Stimulated activated CD4-positive, alpha-beta T cell treated with anti-CD3 and anti-CD28 coated beads, TNF-alpha, amount 100 ng/mL, for 48 hours (primary cell): ENCODE results near the gene ACADSB.

Experiments used
- DNase-seq, 3 donors: peaks; one replicate each; pipeline ENCODE4 v3.0.0-alpha.2; 2020; ENCODE audit warnings: low read depth in 3 of 3

The ACADSB gene

GRCh38 chr10:123001370-123001769, 7.4 kb upstream of the ACADSB start:
- DNase-seq, result no peak

- no peak for DNase-seq
Measured at GRCh38 chr10:123004298-123004697, 4.5 kb upstream of the ACADSB start.

- DNase-seq, result peak; percentile 18 to 23 (median 18)
Measured at GRCh38 chr10:123007558-123008354, 1.1 kb upstream of the ACADSB start.

GRCh38 chr10:123009105-123009820, 457 bp downstream of the ACADSB start:
- no peak for DNase-seq

GRCh38 chr10:123011987-123012386, 3.2 kb downstream of the ACADSB start:
- DNase-seq, result no peak

- no peak for DNase-seq
Measured at GRCh38 chr10:123013456-123014419, 4.9 kb downstream of the ACADSB start.

GRCh38 chr10:123014772-123015171, 6.0 kb downstream of the ACADSB start:
- no peak for DNase-seq

GRCh38 chr10:123016228-123016627, 7.4 kb downstream of the ACADSB start:
- DNase-seq, result no peak

GRCh38 chr10:123017421-123018165, 8.8 kb downstream of the ACADSB start:
- no peak for DNase-seq

- no peak for DNase-seq
Measured at GRCh38 chr10:123018531-123018930, 9.7 kb downstream of the ACADSB start.

GRCh38 chr10:123019264-123019663, 10.5 kb downstream of the ACADSB start:
- DNase-seq, result no peak

- no peak for DNase-seq
Measured at GRCh38 chr10:123019941-123020703, 11.3 kb downstream of the ACADSB start.

- no peak for DNase-seq
Measured at GRCh38 chr10:123021517-123021916, 12.7 kb downstream of the ACADSB start.

GRCh38 chr10:123024540-123024939, 15.7 kb downstream of the ACADSB start:
- DNase-seq, result no peak

GRCh38 chr10:123026302-123026701, 17.5 kb downstream of the ACADSB start:
- DNase-seq, result no peak

GRCh38 chr10:123027861-123028260, 19.1 kb downstream of the ACADSB start:
- DNase-seq, result no peak

GRCh38 chr10:123031124-123031523, 22.3 kb downstream of the ACADSB start:
- no peak for DNase-seq

- DNase-seq, result no peak
Measured at GRCh38 chr10:123034332-123034731, 25.5 kb downstream of the ACADSB start.

GRCh38 chr10:123035467-123036086, 26.8 kb downstream of the ACADSB start:
- no peak for DNase-seq
